Measurements from ENCODE around the gene RAPGEF2.

RAPGEF2 gene

GRCh38 chr4:159145318-159145991, 42.6 kb downstream of the RAPGEF2 start:
- no peak for TF ChIP-seq CTCF (conservative IDR thresholded peaks at IDR 0.05; ENCODE audit: low read depth, low read length)
- no peak overlapping the region for H3K4me3 ChIP-seq (ENCODE audit: low read length)
- DNase-seq (ENCODE audit: low read depth): no peak

GRCh38 chr4:159145992-159146330, 43.1 kb downstream of the RAPGEF2 start:
- H3K4me3 ChIP-seq (ENCODE audit: low read length): no peak overlapping the region
- no peak for TF ChIP-seq CTCF (conservative IDR thresholded peaks at IDR 0.05; ENCODE audit: low read depth, low read length)
- DNase-seq (ENCODE audit: low read depth): no peak

GRCh38 chr4:159146488-159146887, 43.6 kb downstream of the RAPGEF2 start:
- no peak for DNase-seq (ENCODE audit: low read depth)
- no peak overlapping the region for H3K4me3 ChIP-seq (ENCODE audit: low read length)
- TF ChIP-seq CTCF (conservative IDR thresholded peaks at IDR 0.05; ENCODE audit: low read depth, low read length): no peak

- no peak for TF ChIP-seq CTCF (conservative IDR thresholded peaks at IDR 0.05; ENCODE audit: low read depth, low read length)
Observed at GRCh38 chr4:159148441-159148840, 45.6 kb downstream of the RAPGEF2 start.

GRCh38 chr4:159149666-159150065, 46.8 kb downstream of the RAPGEF2 start:
- no peak for TF ChIP-seq CTCF (conservative IDR thresholded peaks at IDR 0.05; ENCODE audit: low read depth, low read length)
- no peak for DNase-seq (ENCODE audit: low read depth)
- no peak overlapping the region for H3K4me3 ChIP-seq (ENCODE audit: low read length)

More at GRCh38 chr4:159148441-159148840, 45.6 kb downstream of the RAPGEF2 start:
- H3K4me3 ChIP-seq (ENCODE audit: low read length): no peak overlapping the region
- no peak for DNase-seq (ENCODE audit: low read depth)

GRCh38 chr4:159150396-159150795, 47.5 kb downstream of the RAPGEF2 start:
- H3K4me3 ChIP-seq (ENCODE audit: low read length): no peak overlapping the region
- DNase-seq (ENCODE audit: low read depth): no peak
- no peak for TF ChIP-seq CTCF (conservative IDR thresholded peaks at IDR 0.05; ENCODE audit: low read depth, low read length)

GRCh38 chr4:159150821-159151390, 48.0 kb downstream of the RAPGEF2 start:
- no peak for TF ChIP-seq CTCF (conservative IDR thresholded peaks at IDR 0.05; ENCODE audit: low read depth, low read length)

More at GRCh38 chr4:159150821-159151390, 48.0 kb downstream of the RAPGEF2 start:
- DNase-seq (ENCODE audit: low read depth): no peak
- H3K4me3 ChIP-seq (ENCODE audit: low read length): no peak overlapping the region

All from retinal pigment epithelial cell (primary cell).